ENCODE data around the gene PADI6.

The PADI6 gene

GRCh38 chr1:17427696-17428660, 56.0 kb downstream of the PADI6 start:
- Histone ChIP-seq H3K4me3 (ENCODE audit: low read length) (no peak overlapping the region), H3K27ac (ENCODE audit: low read length) (no peak overlapping the region), H3K9me3 (ENCODE audit: insufficient read depth, low read depth, low read length) (no peaks in the 10 kb centered on the region), H3K9ac (ENCODE audit: low read depth, low read length) (no peak overlapping the region), H3K27me3 (ENCODE audit: insufficient read depth, low read length) (no peaks in the 10 kb centered on the region), H3K36me3 (ENCODE audit: insufficient read depth, low read depth, low read length) (peaks cover 90% of the 10 kb centered on the region), H3K4me1 (ENCODE audit: insufficient read depth, low read length) (peaks cover 20% of the 10 kb centered on the region)

DNA sequence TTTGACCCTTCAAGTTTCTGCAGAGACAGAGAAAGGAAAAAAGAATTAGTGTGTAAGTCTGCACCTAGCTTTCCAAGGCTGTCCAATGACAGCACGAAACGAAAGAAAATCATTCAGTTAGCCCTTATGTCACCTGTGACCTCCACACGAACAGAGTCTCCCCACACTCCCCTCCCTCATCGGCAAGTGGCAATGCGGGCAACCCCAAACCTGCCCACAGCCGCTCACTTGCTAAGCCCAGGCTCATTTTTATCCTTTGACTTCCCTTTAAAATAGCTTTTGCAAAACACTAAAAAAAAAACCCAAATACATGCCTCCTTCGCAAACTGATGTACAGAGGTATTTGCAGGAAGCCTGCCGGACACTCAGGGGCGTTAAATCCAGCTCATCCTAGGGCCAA, 57.2 kb downstream of the PADI6 start:
- peaks cover 27% of the 10 kb centered on the region for H3K4me1 ChIP-seq (ENCODE audit: insufficient read depth, low read length)
- H3K27ac ChIP-seq (ENCODE audit: low read length): no peak overlapping the region
- peaks cover 90% of the 10 kb centered on the region for H3K36me3 ChIP-seq (ENCODE audit: insufficient read depth, low read depth, low read length)

DNA sequence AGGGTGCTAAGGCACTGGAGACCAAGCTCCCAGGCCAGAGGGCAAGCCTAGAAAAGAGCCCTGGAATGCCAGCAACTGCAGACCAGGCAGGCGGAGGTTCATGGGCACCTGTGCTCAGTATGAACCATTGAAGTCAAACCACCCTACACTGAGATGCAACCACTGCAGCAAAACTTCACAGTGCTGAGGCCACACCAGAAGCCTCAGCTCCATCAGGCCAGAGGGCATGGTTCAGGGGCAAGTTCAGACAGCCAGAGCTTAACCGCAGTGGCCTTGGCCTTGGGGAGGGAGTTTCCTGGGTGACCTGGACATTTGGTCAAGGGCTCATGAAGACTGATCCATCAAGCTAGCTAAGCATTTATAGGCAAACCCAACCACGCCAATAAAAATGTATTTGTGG, 60.4 kb downstream of the PADI6 start:
- no peak overlapping the region for H3K4me3 ChIP-seq (ENCODE audit: low read length)
- no peak overlapping the region for H3K27ac ChIP-seq (ENCODE audit: low read length)
- peaks cover 54% of the 10 kb centered on the region for H3K4me1 ChIP-seq (ENCODE audit: insufficient read depth, low read length)
- H3K9ac ChIP-seq (ENCODE audit: low read depth, low read length): no peak overlapping the region
- no peaks in the 10 kb centered on the region for H3K27me3 ChIP-seq (ENCODE audit: insufficient read depth, low read length)
- no peaks in the 10 kb centered on the region for H3K9me3 ChIP-seq (ENCODE audit: insufficient read depth, low read depth, low read length)
- H3K36me3 ChIP-seq (ENCODE audit: insufficient read depth, low read depth, low read length): peaks cover 89% of the 10 kb centered on the region

More for the DNA sequence above, 57.2 kb downstream of the PADI6 start:
- no peaks in the 10 kb centered on the region for H3K27me3 ChIP-seq (ENCODE audit: insufficient read depth, low read length)
- H3K4me3 ChIP-seq (ENCODE audit: low read length): no peak overlapping the region
- H3K9ac ChIP-seq (ENCODE audit: low read depth, low read length): no peak overlapping the region
- H3K9me3 ChIP-seq (ENCODE audit: insufficient read depth, low read depth, low read length): no peaks in the 10 kb centered on the region

- no peaks in the 10 kb centered on the region for H3K9me3 ChIP-seq (ENCODE audit: insufficient read depth, low read depth, low read length)
- H3K4me1 ChIP-seq (ENCODE audit: insufficient read depth, low read length): peaks cover 54% of the 10 kb centered on the region
- H3K36me3 ChIP-seq (ENCODE audit: insufficient read depth, low read depth, low read length): peaks cover 81% of the 10 kb centered on the region
- peak overlapping the region; percentile 11; the same call in 1 of the 2 replicates for H3K9ac ChIP-seq (ENCODE audit: low read depth, low read length)
- H3K27ac ChIP-seq (ENCODE audit: low read length): peak overlapping the region; percentile 3
- peak overlapping the region; percentile 74; the same call in 1 of the 2 replicates for H3K4me3 ChIP-seq (ENCODE audit: low read length)
- no peaks in the 10 kb centered on the region for H3K27me3 ChIP-seq (ENCODE audit: insufficient read depth, low read length)
Observed at GRCh38 chr1:17433261-17433660, 61.3 kb downstream of the PADI6 start.

DNA sequence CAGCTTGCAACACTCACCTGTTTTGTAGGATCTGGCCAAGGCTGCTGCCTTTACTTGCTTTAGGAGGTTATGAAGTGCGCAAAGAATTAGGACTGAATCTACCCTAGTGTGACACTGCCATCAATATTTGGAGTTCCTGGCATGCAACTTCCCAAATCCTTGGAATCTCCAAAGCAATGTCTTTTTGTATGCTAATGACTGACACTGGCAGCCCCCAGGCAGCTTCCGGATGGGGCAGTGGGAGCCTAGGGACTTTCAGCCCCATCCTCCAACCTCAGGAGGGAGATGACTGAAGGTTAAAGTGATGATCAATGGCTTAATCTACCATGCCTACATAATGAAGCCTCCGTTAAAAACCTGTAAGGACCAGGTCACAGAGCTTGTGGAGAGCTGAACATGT, 62.0 kb downstream of the PADI6 start:
- Histone ChIP-seq H3K27ac (ENCODE audit: low read length) (no peak overlapping the region), H3K9ac (ENCODE audit: low read depth, low read length) (peak overlapping the region; percentile 16; the same call in 1 of the 2 replicates), H3K27me3 (ENCODE audit: insufficient read depth, low read length) (no peaks in the 10 kb centered on the region), H3K9me3 (ENCODE audit: insufficient read depth, low read depth, low read length) (no peaks in the 10 kb centered on the region), H3K4me1 (ENCODE audit: insufficient read depth, low read length) (peaks cover 48% of the 10 kb centered on the region), H3K36me3 (ENCODE audit: insufficient read depth, low read depth, low read length) (peaks cover 73% of the 10 kb centered on the region), H3K4me3 (ENCODE audit: low read length) (peak overlapping the region; percentile 74)

DNA sequence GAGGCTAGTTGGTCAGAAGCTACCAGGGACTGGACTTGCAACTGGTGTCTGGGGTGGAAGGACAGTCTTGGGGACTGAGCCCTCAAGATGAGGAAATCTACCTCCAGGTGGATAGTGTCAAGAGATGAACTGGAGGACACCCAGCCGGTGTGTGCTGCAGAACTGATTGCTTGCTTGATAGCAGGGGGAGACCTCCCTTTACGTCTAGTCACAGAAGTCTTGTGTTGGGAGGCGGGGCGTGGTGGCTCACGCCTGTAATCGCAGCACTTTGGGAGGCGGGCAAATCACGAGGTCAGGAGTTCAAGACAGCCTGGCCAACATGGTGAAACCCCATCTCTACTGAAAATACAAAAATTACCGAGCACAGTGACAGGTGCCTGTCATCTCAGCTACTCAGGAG, 62.6 kb downstream of the PADI6 start:
- Histone ChIP-seq H3K4me3 (ENCODE audit: low read length) (peak overlapping the region; percentile 74), H3K4me1 (ENCODE audit: insufficient read depth, low read length) (peaks cover 45% of the 10 kb centered on the region), H3K36me3 (ENCODE audit: insufficient read depth, low read depth, low read length) (peaks cover 67% of the 10 kb centered on the region), H3K9me3 (ENCODE audit: insufficient read depth, low read depth, low read length) (no peaks in the 10 kb centered on the region), H3K27me3 (ENCODE audit: insufficient read depth, low read length) (no peaks in the 10 kb centered on the region), H3K27ac (ENCODE audit: low read length) (no peak overlapping the region), H3K9ac (ENCODE audit: low read depth, low read length) (peak overlapping the region; percentile 16; the same call in 1 of the 2 replicates)

GRCh38 chr1:17436380-17437174, 64.6 kb downstream of the PADI6 start:
- Histone ChIP-seq H3K9me3 (ENCODE audit: insufficient read depth, low read depth, low read length) (no peaks in the 10 kb centered on the region), H3K4me3 (ENCODE audit: low read length) (peak overlapping the region; percentile 74), H3K4me1 (ENCODE audit: insufficient read depth, low read length) (peaks cover 53% of the 10 kb centered on the region), H3K27me3 (ENCODE audit: insufficient read depth, low read length) (peaks cover 18% of the 10 kb centered on the region), H3K36me3 (ENCODE audit: insufficient read depth, low read depth, low read length) (peaks cover 57% of the 10 kb centered on the region), H3K9ac (ENCODE audit: low read depth, low read length) (peak overlapping the region; percentile 85), H3K27ac (ENCODE audit: low read length) (peak overlapping the region; percentile 16)

GRCh38 chr1:17437260-17437579, 65.2 kb downstream of the PADI6 start:
- H3K36me3 ChIP-seq (ENCODE audit: insufficient read depth, low read depth, low read length): peaks cover 51% of the 10 kb centered on the region
- no peaks in the 10 kb centered on the region for H3K9me3 ChIP-seq (ENCODE audit: insufficient read depth, low read depth, low read length)
- H3K27me3 ChIP-seq (ENCODE audit: insufficient read depth, low read length): peaks cover 23% of the 10 kb centered on the region
- peak overlapping the region; percentile 6 for H3K27ac ChIP-seq (ENCODE audit: low read length)
- peak overlapping the region; percentile 85 for H3K9ac ChIP-seq (ENCODE audit: low read depth, low read length)
- peak overlapping the region; percentile 74 for H3K4me3 ChIP-seq (ENCODE audit: low read length)
- H3K4me1 ChIP-seq (ENCODE audit: insufficient read depth, low read length): peaks cover 56% of the 10 kb centered on the region

DNA sequence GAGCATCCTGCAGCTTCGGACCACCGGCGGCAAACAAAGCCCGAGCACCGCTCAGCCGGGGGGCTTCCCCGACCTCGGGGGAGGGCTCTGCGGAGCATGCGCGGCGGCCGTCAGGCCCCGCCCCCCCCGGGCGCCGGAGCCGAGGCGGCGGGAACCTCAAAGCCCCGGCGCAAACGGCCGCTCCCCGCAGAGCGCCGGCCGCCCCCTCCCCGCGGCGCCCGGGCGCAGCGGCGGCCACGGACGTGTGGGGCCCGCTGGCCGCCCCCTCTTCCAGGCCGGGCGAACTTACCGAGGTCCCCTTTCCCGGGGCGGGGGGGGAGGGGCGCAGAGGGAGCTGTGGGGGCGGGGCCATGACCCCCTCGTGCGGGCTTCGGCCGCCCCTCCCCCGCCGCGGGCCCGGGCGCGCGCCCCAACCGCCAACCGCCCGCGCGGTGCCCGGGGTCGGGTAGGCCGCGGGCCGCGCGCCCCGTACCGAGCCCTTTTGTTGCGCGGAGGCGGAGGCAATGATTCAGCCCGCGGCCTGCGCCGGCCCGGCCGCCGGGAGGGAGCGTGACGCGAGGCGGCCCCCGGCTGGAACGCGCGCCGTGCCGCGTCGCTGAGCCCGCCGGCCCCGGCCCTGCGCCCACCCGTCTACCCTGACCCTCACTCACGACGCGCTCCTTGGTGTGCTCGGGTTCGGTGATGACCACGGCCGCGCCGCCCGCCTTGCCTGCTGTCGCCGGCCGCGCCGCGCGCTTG, 65.8 kb downstream of the PADI6 start:
- no peak overlapping the region for H3K27ac ChIP-seq (ENCODE audit: low read length)
- H3K36me3 ChIP-seq (ENCODE audit: insufficient read depth, low read depth, low read length): peaks cover 46% of the 10 kb centered on the region
- peak overlapping the region; percentile 99 for H3K9ac ChIP-seq (ENCODE audit: low read depth, low read length)
- H3K4me3 ChIP-seq (ENCODE audit: low read length): peak overlapping the region; percentile 99
- peaks cover 52% of the 10 kb centered on the region for H3K4me1 ChIP-seq (ENCODE audit: insufficient read depth, low read length)
- H3K9me3 ChIP-seq (ENCODE audit: insufficient read depth, low read depth, low read length): no peaks in the 10 kb centered on the region
- H3K27me3 ChIP-seq (ENCODE audit: insufficient read depth, low read length): peaks cover 25% of the 10 kb centered on the region

- Histone ChIP-seq H3K9me3 (ENCODE audit: insufficient read depth, low read depth, low read length) (no peaks in the 10 kb centered on the region), H3K4me3 (ENCODE audit: low read length) (peak overlapping the region; percentile 99), H3K9ac (ENCODE audit: low read depth, low read length) (peak overlapping the region; percentile 99), H3K4me1 (ENCODE audit: insufficient read depth, low read length) (peaks cover 47% of the 10 kb centered on the region), H3K27me3 (ENCODE audit: insufficient read depth, low read length) (peaks cover 25% of the 10 kb centered on the region), H3K27ac (ENCODE audit: low read length) (peak overlapping the region; percentile 90), H3K36me3 (ENCODE audit: insufficient read depth, low read depth, low read length) (peaks cover 37% of the 10 kb centered on the region)
Observed at GRCh38 chr1:17438318-17439249, 66.6 kb downstream of the PADI6 start.

Data from iPS-20b (cell line).